Measurements from ENCODE around the gene STK24. TPM values are rescaled to one million over a fixed set of nuclear protein-coding genes. Genes with fewer than 3 reads are reported as not detected.
A peak's percentile ranks its signal among the peaks of the same experiment; 100 is the strongest.

The STK24 gene
- total RNA-seq, 6 experiments from 2014 or later: 72.2 to 89.8 (median 80.5) TPM

GRCh38 chr13:98451676-98452470 lies 125.0 kb downstream of the STK24 start:
- no peak for TF ChIP-seq CTCF (IDR thresholded peaks at IDR 0.05)
- H3K4me1 Mint-ChIP-seq (ENCODE audit: low read depth): peaks cover 61% of the 10 kb centered on the region
- peaks cover 50% of the 10 kb centered on the region for H3K36me3 Mint-ChIP-seq (ENCODE audit: low read depth)
- H3K4me3 Mint-ChIP-seq: peak overlapping the region; percentile 19; the same call in 1 of the 2 replicates
- no peaks in the 10 kb centered on the region for H3K9me3 Mint-ChIP-seq
- H3K27ac Mint-ChIP-seq: peak overlapping the region; percentile 58
- peaks cover 28% of the 10 kb centered on the region for H3K27me3 Mint-ChIP-seq (ENCODE audit: insufficient read depth)
- no peak for DNase-seq

GRCh38 chr13:98450539-98451111 lies 126.3 kb downstream of the STK24 start:
- peaks cover 58% of the 10 kb centered on the region for H3K4me1 Mint-ChIP-seq (ENCODE audit: low read depth)
- peaks cover 26% of the 10 kb centered on the region for H3K27me3 Mint-ChIP-seq (ENCODE audit: insufficient read depth)
- peaks cover 47% of the 10 kb centered on the region for H3K36me3 Mint-ChIP-seq (ENCODE audit: low read depth)
- no peak for DNase-seq
- H3K27ac Mint-ChIP-seq: peak overlapping the region; percentile 58
- no peak for TF ChIP-seq CTCF (IDR thresholded peaks at IDR 0.05)
- H3K4me3 Mint-ChIP-seq: peak overlapping the region; percentile 19; the same call in 1 of the 2 replicates
- no peaks in the 10 kb centered on the region for H3K9me3 Mint-ChIP-seq

- peaks cover 27% of the 10 kb centered on the region for H3K27me3 Mint-ChIP-seq (ENCODE audit: insufficient read depth)
- H3K36me3 Mint-ChIP-seq (ENCODE audit: low read depth): peaks cover 43% of the 10 kb centered on the region
- no peak for TF ChIP-seq CTCF (IDR thresholded peaks at IDR 0.05)
- DNase-seq: no peak
- H3K27ac Mint-ChIP-seq: peak overlapping the region; percentile 45; the same call in 1 of the 2 replicates
- no peaks in the 10 kb centered on the region for H3K9me3 Mint-ChIP-seq
- H3K4me3 Mint-ChIP-seq: no peak overlapping the region
- peaks cover 58% of the 10 kb centered on the region for H3K4me1 Mint-ChIP-seq (ENCODE audit: low read depth)
Observed at GRCh38 chr13:98450026-98450425, 126.9 kb downstream of the STK24 start.

- Mint-ChIP-seq H3K27ac (0 out of 2 replicates have a peak overlapping the region, but pooled peaks have one; percentile 9), H3K36me3 (ENCODE audit: low read depth) (peaks cover 40% of the 10 kb centered on the region), H3K27me3 (ENCODE audit: insufficient read depth) (peaks cover 25% of the 10 kb centered on the region), H3K4me1 (ENCODE audit: low read depth) (peaks cover 55% of the 10 kb centered on the region), H3K9me3 (no peaks in the 10 kb centered on the region), H3K4me3 (no peak overlapping the region)
- DNase-seq: no peak
- TF ChIP-seq CTCF (IDR thresholded peaks at IDR 0.05): no peak
Observed at GRCh38 chr13:98449273-98449672, 127.6 kb downstream of the STK24 start.

GRCh38 chr13:98448642-98448928 lies 128.3 kb downstream of the STK24 start:
- DNase-seq: no peak
- Mint-ChIP-seq H3K27me3 (ENCODE audit: insufficient read depth) (peaks cover 28% of the 10 kb centered on the region), H3K4me1 (ENCODE audit: low read depth) (peaks cover 55% of the 10 kb centered on the region), H3K9me3 (no peaks in the 10 kb centered on the region), H3K27ac (no peak overlapping the region; the same call in 1 of the 2 replicates), H3K4me3 (no peak overlapping the region), H3K36me3 (ENCODE audit: low read depth) (peaks cover 43% of the 10 kb centered on the region)
- TF ChIP-seq CTCF (IDR thresholded peaks at IDR 0.05): peak; percentile 3; the same call in 1 of the 2 replicates
